GM19324 (cell line): Measurements from ENCODE around the gene GAL.
"Not testable (repeated sequence)": the region's sequence is repeated elsewhere in the genome, so short reads cannot be mapped to it uniquely, and the experiment has no call there.

Source experiments
- ATAC-seq: cut with Tn5 transposase; IDR thresholded peaks from one replicate; pipeline ENCODE4 v1.9.1; 2021; ENCODE audit warnings: mild to moderate bottlenecking, moderate library complexity; ENCODE audit not compliant: unreplicated experiment, low FRiP score

Gene GAL, protein sequence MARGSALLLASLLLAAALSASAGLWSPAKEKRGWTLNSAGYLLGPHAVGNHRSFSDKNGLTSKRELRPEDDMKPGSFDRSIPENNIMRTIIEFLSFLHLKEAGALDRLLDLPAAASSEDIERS

GRCh38 chr11:68684385-68685356 lies at the start of gene GAL:
TSS of gene GAL (plus strand) at chr11:68684544. CDS start at chr11:68684924, 380 bp downstream.
- no peak for ATAC-seq

DNA sequence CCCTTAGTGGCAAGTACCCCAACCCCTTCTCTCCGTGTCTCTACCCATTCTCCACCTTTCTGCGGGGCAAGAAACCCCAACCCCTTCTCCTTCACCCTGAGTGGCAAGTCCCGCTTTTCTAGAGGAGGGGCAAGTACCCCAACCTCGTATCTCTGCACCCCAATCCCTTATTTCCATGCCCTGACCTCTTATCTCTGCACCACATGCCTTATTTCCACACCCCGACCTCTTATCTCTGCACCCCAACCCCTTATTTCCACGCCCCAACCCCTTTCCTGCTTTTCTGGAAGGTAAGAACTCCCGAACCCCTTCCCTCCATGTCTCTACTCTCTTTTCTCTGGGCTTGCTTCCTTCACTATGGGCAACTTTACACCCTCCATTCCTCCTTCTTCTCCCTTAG lies 49.7 kb upstream of the GAL start:
- not testable (repeated sequence) for ATAC-seq

- ATAC-seq: not testable (repeated sequence)
Measured at GRCh38 chr11:68635172-68635571, 49.2 kb upstream of the GAL start.

- not testable (repeated sequence) for ATAC-seq
Measured at GRCh38 chr11:68635883-68636282, 48.5 kb upstream of the GAL start.

- not testable (repeated sequence) for ATAC-seq
Measured at GRCh38 chr11:68639322-68639721, 45.0 kb upstream of the GAL start.

DNA sequence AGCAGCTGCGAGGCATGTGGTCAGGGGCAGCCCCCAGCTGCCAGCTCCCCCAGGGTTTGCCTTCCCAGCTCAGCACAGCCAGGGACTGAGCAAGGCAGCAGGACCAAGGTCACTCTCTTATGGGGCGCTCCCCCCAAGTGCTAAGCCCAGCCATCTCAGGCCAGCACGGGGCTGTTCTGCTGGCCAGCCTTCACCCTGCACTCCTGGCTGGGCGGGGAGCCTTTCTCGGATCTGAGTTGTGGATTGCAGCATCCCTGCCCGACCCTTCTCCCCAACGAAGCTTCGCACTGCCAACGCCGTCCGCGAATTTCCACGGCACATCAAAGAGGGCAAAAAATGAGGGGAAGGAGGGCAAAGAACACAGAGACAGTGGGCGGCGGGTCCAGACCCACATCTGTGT lies 42.5 kb upstream of the GAL start:
- no peak for ATAC-seq

DNA sequence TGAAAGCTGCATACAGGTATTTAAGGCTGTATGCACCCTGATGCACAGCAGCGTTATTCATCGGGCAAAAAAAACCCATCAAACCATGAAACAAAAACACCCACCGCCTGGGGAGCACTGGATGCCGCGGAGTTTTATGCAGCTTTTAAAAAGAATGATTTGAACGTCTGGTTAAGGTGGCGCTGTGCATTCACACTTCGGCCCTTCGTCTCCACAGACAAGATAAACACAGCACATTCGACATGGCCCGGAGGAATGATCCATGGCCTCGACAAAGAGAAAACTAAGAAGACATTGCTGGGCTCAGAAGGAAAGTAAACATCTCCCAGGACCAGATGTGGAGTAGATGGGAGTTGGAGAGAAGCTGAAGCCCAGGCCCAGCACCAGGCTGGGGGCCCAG lies 40.8 kb upstream of the GAL start:
- no peak for ATAC-seq

DNA sequence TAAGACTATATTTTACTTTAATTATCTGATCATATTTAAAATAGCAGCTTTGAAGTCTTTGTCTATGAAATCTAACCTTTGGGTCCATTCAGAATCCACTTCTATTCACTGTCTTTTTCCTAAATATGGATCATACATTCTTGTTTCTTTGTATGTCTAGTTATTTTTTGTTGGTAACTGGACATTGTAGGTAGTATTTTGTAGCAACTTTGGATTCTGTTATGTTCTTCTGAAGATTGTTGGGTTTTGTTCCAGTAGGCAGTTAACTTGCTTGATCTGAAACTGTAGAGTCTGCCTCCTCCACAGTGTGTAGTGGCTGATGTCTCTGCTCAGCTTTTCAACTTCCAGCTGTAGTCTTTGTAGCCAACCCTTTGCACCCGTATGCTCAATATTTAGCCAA lies 37.5 kb upstream of the GAL start:
- no peak for ATAC-seq

- ATAC-seq: no peak
Measured at GRCh38 chr11:68649851-68650555, 34.3 kb upstream of the GAL start.

DNA sequence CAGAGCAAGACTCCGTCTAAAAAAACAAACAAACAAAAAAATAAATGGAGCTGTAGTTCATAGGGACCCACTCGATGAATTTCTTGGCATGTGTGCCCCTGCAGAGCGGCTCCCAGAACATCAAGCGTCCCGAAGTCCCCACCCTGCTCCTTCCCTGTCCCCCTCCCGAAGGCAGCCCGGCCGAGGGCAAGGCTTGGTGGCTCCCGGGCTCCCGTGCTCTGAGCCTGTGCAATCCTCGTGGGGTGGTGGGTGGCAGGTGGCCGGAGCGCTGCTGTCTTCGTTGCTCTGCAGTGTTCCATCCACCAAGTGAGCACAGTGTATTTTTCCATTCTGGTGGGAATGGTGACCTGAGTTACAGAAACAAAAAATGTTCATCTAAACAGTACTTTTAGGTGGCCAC lies 33.5 kb upstream of the GAL start:
- ATAC-seq: no peak

DNA sequence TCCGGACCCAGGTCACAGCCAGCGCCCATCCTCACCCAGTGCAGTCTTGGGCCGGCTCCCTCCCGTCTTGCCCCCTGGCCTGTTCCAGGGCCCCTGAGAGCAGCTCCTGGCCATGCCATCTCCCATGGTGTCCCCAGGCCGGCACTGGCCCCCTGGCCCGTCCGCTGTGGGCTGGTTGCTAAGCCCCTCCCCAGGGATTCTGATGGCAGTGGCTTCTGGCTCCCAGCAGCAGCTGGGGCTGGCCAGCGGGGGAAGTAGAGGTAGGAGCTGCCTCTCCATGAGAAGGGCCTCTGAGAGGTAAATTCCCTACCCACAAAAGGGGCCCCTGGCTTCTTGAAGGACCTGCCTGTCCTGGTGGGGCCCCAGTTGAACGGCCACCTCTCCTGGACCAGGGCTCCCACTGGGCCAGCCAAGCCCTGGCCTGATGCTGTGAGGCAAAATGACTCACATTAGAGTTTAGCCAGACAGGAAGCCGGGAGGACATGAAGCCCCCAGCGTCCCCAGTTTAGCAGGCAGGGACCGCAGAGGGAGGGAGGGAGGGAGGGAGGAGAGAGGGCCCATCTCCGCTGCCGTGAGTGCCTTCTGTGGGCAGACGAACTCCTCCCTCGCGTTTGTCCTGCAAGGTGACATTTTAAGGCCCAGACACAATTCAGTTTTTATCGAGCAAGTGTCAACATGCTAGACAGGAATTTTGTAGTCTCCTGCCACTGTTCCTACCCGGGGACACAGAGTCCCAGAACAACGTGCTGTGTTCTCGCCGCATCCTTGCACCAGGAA lies 32.9 kb upstream of the GAL start:
- no peak for ATAC-seq

GRCh38 chr11:68651985-68652682 lies 32.2 kb upstream of the GAL start:
- ATAC-seq: no peak

DNA sequence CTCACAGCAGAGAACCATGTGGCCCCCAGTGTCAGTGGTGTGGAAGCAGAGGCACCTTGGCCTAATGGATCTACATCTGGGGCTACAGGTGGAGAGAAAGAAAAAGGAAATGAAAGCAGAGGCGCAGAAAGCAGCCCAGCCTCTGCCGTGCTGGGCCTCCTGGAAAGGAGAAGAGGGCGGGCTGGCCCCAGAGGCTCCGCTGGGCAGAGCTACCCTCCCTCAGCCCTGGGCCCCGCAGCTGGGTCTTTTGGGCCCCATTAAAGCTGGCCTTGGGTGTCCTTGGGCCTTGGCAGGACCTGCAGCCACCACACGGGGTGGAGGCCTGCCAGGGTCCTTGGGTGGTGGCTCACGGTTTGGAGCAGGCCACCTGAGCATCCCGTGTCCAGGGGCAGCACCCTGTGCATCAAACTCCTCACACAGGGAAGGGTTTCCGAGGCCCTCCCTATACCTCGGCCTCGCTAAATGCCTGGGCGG lies 31.6 kb upstream of the GAL start:
- ATAC-seq: no peak

DNA sequence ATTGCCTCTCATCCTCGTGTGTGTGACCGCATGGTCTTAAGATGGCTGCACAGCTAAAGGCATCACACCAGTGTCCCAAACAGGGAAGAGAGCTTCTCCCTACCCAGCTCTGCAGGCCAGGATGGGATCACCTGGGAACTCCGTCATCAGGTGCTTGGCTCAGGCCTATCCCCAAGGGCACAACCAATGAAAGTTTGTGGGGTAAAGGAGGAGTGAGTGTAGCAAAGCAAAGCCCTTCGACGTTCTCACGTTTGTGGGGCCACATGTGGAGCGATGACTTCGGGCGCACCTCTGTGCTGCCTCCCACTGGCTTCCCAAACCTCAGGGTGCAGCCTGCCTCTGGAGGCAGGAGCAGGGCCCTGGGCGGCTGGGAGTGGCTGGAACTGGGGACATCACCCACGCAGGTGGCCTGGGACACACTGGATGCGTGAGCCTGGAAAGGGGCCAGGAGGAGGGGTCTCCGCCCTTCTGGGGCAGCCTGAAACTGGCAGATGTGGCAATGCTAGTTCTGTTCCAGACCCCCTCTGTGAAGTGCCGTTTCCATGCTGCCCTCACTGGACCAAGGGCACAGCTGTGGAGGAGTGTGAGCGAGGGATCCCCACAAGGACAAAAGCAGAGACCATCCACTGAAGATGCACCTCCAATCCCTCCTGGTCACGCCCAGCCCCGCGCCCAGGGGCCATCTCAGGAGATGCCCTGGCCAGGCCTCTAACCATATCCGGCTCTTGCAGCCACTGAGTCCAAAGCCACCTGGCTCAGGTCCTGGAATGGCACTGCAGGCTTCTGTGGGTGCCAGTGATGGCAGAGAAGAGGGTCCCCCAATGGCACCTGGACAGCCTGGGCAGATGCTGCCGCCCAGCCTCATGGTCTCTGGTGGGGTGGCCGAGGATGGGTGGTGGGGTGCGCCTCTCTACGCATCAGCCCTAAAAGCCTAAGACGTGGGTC lies 30.6 kb upstream of the GAL start:
- no peak for ATAC-seq

- ATAC-seq: no peak
Measured at GRCh38 chr11:68654978-68655377, 29.4 kb upstream of the GAL start.

GRCh38 chr11:68655406-68655805 lies 28.9 kb upstream of the GAL start:
- no peak for ATAC-seq

GRCh38 chr11:68655806-68656205 lies 28.5 kb upstream of the GAL start:
- ATAC-seq: no peak

DNA sequence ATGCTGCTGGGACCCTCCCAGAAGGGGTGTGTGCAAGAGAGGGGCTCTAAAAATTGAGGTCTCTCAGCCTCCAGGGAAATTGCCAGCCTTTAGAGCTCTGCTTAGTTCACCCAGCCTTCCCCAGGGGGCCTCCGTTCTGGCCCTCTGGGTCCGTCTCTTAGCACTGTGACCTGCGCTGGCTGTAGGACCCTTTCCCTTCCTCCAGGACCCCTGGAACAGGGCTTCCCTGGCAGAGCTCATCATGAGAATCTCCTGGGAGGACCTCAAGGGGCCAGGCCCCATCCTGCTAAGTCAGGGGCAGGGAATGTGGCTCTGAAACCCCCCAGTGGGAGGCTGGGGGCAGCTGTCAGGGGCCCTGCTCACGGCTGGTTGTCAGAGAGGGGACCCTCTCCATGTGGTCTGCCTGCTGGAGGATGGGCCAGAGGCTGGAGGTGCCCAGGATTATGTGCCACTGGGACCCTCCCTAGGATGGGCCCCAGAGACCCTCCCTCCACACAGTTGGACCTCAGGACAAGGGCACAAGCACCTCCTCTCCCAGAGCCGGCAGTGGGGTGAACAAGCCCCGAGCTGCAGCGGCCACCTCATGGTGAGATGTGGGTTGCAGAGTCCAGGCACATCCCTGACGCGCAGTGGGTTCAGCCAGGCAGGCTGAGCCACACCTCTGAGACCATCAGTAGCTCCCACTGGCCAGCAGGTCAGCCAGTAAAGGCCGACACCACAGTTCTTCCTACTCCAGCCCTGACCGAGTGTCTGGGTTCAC lies 27.1 kb upstream of the GAL start:
- ATAC-seq: no peak
